Ishikawa (cell line): Measurements from ENCODE around the gene SPINK5.

Experiments
- CREB1 ChIP-seq: IDR thresholded peaks from 2 replicates; pipeline ENCODE4 v1.6.1; 2012; ENCODE audit warnings: low read depth
- EP300 ChIP-seq: IDR thresholded peaks from 2 replicates; pipeline ENCODE4 v1.6.1; 2012; ENCODE audit warnings: borderline replicate concordance
- ZBTB7A ChIP-seq: IDR thresholded peaks from 2 replicates; pipeline ENCODE4 v1.6.1; 2012; ENCODE audit warnings: low read depth
- TF ChIP-seq, protein P1 (sequence below): IDR thresholded peaks from 2 replicates; pipeline ENCODE4 v1.6.1; 2012; ENCODE audit warnings: low read depth, mild to moderate bottlenecking

DNA sequence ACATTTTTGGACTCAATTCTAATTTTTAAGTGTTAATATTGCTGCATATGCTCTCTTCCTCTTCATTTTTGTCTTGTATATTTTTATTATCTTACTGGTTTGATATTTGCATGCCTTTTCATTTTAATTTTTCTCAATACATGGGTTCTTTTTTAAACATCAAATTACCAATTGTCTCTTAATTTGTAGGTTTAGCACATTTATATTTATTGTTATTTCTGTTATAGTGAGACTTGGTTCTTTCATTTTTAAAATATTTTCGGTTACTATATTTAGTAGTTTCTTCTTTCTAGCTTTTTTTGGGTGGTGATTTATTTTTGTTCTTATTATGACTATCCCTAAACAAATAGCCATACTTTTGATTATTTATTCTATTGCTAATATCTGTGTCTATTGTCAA, 19.4 kb downstream of the SPINK5 start:
- TF ChIP-seq CREB1 (no peak), EP300 (no peak), ZBTB7A (no peak)
- TF ChIP-seq, protein P1, sequence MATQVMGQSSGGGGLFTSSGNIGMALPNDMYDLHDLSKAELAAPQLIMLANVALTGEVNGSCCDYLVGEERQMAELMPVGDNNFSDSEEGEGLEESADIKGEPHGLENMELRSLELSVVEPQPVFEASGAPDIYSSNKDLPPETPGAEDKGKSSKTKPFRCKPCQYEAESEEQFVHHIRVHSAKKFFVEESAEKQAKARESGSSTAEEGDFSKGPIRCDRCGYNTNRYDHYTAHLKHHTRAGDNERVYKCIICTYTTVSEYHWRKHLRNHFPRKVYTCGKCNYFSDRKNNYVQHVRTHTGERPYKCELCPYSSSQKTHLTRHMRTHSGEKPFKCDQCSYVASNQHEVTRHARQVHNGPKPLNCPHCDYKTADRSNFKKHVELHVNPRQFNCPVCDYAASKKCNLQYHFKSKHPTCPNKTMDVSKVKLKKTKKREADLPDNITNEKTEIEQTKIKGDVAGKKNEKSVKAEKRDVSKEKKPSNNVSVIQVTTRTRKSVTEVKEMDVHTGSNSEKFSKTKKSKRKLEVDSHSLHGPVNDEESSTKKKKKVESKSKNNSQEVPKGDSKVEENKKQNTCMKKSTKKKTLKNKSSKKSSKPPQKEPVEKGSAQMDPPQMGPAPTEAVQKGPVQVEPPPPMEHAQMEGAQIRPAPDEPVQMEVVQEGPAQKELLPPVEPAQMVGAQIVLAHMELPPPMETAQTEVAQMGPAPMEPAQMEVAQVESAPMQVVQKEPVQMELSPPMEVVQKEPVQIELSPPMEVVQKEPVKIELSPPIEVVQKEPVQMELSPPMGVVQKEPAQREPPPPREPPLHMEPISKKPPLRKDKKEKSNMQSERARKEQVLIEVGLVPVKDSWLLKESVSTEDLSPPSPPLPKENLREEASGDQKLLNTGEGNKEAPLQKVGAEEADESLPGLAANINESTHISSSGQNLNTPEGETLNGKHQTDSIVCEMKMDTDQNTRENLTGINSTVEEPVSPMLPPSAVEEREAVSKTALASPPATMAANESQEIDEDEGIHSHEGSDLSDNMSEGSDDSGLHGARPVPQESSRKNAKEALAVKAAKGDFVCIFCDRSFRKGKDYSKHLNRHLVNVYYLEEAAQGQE, result no peak
